NB4 (cell line): Measurements from ENCODE around the gene UBR3.

Experiments used
- DNase-seq: peaks from one replicate; pipeline ENCODE4 v3.0.0; 2010; ENCODE audit warnings: low read depth
- H3K4me3 ChIP-seq: one replicate; pipeline ENCODE4 v1.5.1; 2011; ENCODE audit warnings: mild to moderate bottlenecking, low read depth, low read length, moderate library complexity
- CTCF ChIP-seq: IDR thresholded peaks from one replicate; pipeline ENCODE4 v1.5.1; 2012; ENCODE audit warnings: low read depth, low read length
- MAX ChIP-seq: IDR thresholded peaks from 2 replicates; pipeline ENCODE4 v1.6.1; 2011; ENCODE audit warnings: low read depth, low read length
- MYC ChIP-seq: IDR thresholded peaks from 2 replicates; pipeline ENCODE4 v1.6.1; 2011; ENCODE audit warnings: low read depth, low read length
- POLR2A ChIP-seq: IDR thresholded peaks from 2 replicates; pipeline ENCODE4 v1.6.1; 2011; ENCODE audit warnings: mild to moderate bottlenecking; ENCODE audit not compliant: insufficient read length; ENCODE audit errors: extremely low read depth

Gene UBR3

GRCh38 chr2:169827272-169828140 is at the start of gene UBR3:
TSS of gene UBR3 (plus strand) at chr2:169827454. CDS start at chr2:169827508, 54 bp downstream.
- H3K4me3 ChIP-seq: peak within 1 kb of the TSS; percentile 83
- peak; percentile 95 for DNase-seq
- TF ChIP-seq CTCF (no peak), MYC (no peak), MAX (no peak; the same call in 1 of the 2 replicates), POLR2A (peak; percentile 71)

- no peak for DNase-seq
- TF ChIP-seq MYC (no peak), CTCF (no peak), POLR2A (no peak), MAX (no peak)
- no peak overlapping the region for H3K4me3 ChIP-seq
Measured at GRCh38 chr2:169778446-169778845, 48.8 kb upstream of the UBR3 start.

GRCh38 chr2:169781249-169782013 is 45.8 kb upstream of the UBR3 start:
- no peak for TF ChIP-seq POLR2A
- TF ChIP-seq CTCF: no peak
- no peak for TF ChIP-seq MAX
- TF ChIP-seq MYC: no peak
- H3K4me3 ChIP-seq: no peak overlapping the region
- DNase-seq: no peak

GRCh38 chr2:169782513-169782912 is 44.7 kb upstream of the UBR3 start:
- H3K4me3 ChIP-seq: no peak overlapping the region
- DNase-seq: no peak
- TF ChIP-seq POLR2A: no peak
- TF ChIP-seq MAX: no peak
- no peak for TF ChIP-seq CTCF
- no peak for TF ChIP-seq MYC

- no peak for DNase-seq
- TF ChIP-seq POLR2A (no peak), MAX (no peak)
- H3K4me3 ChIP-seq: no peak overlapping the region
Measured at GRCh38 chr2:169790581-169790980, 36.7 kb upstream of the UBR3 start.

GRCh38 chr2:169795181-169795580 is 32.1 kb upstream of the UBR3 start:
- no peak overlapping the region for H3K4me3 ChIP-seq
- no peak for DNase-seq
- no peak for TF ChIP-seq MAX
- no peak for TF ChIP-seq MYC
- TF ChIP-seq POLR2A: no peak
- TF ChIP-seq CTCF: no peak
